HUES64 (cell line): ENCODE measurements around the gene CSK.

ENCODE experiments used
- H3K27ac ChIP-seq: 2 replicates; pipeline ENCODE4 v1.7.0; 2013; ENCODE audit warnings: low read depth, low read length, inconsistent platforms
- H3K27me3 ChIP-seq: 2 replicates; pipeline ENCODE4 v1.6.1; 2013; ENCODE audit warnings: mild to moderate bottlenecking, low read length; ENCODE audit not compliant: insufficient read depth
- H3K36me3 ChIP-seq: 2 replicates; pipeline ENCODE4 v1.6.1; 2013; ENCODE audit warnings: mild to moderate bottlenecking, low read length; ENCODE audit not compliant: insufficient read depth
- H3K4me1 ChIP-seq: 2 replicates; pipeline ENCODE4 v1.6.1; 2013; ENCODE audit warnings: mild to moderate bottlenecking, low read length, moderate library complexity; ENCODE audit not compliant: insufficient read depth
- H3K4me3 ChIP-seq: 2 replicates; pipeline ENCODE4 v1.5.1; 2013; ENCODE audit warnings: mild to moderate bottlenecking, low read length, moderate library complexity
- H3K9ac ChIP-seq: 2 replicates; pipeline ENCODE4 v1.6.1; 2013; ENCODE audit warnings: mild to moderate bottlenecking, low read depth, low read length
- H3K9me3 ChIP-seq: 2 replicates; pipeline ENCODE4 v1.6.1; 2013; ENCODE audit warnings: low read depth, low read length; ENCODE audit not compliant: insufficient read depth
- WGBS: fragments of 150-250, 120-280 bp; methylation state at CpG from one replicate; pipeline ENCODE4 v1.1.7; 2013; ENCODE audit warnings: missing lambda C conversion rate; 5-methylcytosine and 5-hydroxymethylcytosine counted together

CSK gene

DNA sequence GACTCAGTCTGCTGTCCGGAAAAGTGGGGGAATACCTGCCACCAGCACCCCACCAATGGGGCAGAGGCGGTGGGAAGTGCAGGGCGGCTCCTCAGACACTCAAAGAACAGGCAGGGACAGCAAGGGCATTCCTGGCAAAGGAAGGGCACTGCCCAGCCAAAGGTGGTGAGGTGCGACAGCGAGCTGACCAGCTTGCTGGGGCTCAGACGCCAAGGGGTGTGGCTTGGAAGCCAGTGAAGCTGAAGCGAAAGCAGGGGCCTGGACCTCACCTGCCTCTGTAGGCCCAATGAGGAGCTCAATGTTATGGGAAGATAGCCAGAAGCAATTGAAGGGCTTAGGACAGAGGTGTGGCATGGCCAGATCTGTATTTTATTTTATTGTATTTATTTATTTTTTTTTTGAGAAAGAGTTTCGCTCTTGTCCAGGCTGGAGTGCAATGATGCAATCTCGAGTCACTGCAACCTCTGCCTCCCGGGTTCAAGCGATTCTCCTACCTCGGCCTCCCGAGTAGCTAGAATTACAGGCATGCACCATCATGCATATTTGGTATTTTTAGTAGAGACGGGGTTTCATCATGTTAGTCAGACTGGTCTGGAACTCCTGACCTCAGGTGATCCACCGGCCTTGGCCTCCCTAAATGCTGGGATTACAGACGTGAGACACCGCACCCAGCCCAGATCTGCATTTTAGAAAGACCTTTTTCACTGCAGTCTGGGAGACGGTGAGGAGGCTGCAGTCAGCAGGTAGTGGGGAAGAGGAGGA, 26.4 kb downstream of the CSK start:
- Histone ChIP-seq H3K4me3 (no peak overlapping the region), H3K4me1 (no peaks in the 10 kb centered on the region; the same call in 1 of the 2 replicates), H3K27me3 (no peaks in the 10 kb centered on the region), H3K27ac (no peak overlapping the region), H3K9ac (no peak overlapping the region), H3K36me3 (peaks cover 10% of the 10 kb centered on the region; the same call in 1 of the 2 replicates), H3K9me3 (no peaks in the 10 kb centered on the region)
- WGBS = 93% methylated on average over 18 of the region's 18 CpGs

GRCh38 chr15:74808840-74809229, 27.0 kb downstream of the CSK start:
- H3K9me3 ChIP-seq = no peaks in the 10 kb centered on the region
- H3K27ac ChIP-seq = no peak overlapping the region
- H3K4me3 ChIP-seq = no peak overlapping the region
- H3K4me1 ChIP-seq = no peaks in the 10 kb centered on the region; the same call in 1 of the 2 replicates
- no peaks in the 10 kb centered on the region for H3K27me3 ChIP-seq
- peaks cover 4% of the 10 kb centered on the region; the same call in 1 of the 2 replicates for H3K36me3 ChIP-seq
- WGBS = 64% methylated on average over 4 of the region's 4 CpGs
- no peak overlapping the region for H3K9ac ChIP-seq

DNA sequence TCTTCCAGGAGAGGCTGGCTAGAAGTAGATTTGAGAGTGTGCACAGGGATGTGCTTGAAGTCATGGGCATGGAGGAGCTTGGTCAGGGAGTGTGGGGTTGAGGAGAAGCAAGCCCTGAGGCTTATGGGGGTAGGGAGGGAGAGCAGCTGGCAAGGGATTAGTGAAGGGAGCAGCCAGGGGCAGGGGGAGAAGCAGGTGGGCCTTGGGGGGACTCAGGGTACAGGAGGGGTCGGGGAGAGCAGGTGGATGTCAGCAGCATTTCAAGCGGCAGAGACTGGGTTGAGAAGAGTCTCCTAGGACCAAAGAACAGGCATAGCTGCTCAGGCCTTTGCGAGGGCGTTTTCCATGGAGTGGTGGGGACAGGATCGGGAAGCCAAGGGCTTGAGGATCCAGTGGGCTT, 27.4 kb downstream of the CSK start:
- 90% methylated on average over 5 of the region's 5 CpGs for WGBS
- Histone ChIP-seq H3K27ac (no peak overlapping the region), H3K9ac (no peak overlapping the region)

DNA sequence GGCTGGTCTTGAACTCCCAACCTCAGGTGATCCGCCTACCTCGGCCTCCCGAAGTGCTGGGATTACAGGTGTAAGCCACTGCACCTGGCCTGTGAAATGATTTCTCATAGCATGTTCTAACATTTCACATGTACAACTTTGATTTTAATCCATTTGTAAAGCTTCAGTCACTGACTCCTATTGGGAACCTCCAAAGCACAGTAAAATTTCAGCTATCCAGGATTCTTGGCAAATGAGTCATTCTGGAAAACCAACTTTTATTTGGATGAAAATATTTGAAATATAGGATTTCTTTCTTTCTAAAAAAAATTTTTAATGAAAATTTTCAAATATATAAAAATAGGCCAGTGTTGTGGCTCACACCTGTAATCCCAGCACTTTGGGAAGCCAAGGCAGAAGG, 28.1 kb downstream of the CSK start:
- Histone ChIP-seq H3K27me3 (no peaks in the 10 kb centered on the region), H3K9me3 (no peaks in the 10 kb centered on the region), H3K27ac (no peak overlapping the region), H3K9ac (no peak overlapping the region), H3K4me1 (no peaks in the 10 kb centered on the region; the same call in 1 of the 2 replicates), H3K36me3 (no peaks in the 10 kb centered on the region), H3K4me3 (no peak overlapping the region)
- 95% methylated on average over 3 of the region's 3 CpGs for WGBS

More for the DNA sequence above, 27.4 kb downstream of the CSK start:
- Histone ChIP-seq H3K4me3 (no peak overlapping the region), H3K4me1 (no peaks in the 10 kb centered on the region; the same call in 1 of the 2 replicates), H3K36me3 (peaks cover under 1% of the 10 kb centered on the region; the same call in 1 of the 2 replicates), H3K27me3 (no peaks in the 10 kb centered on the region), H3K9me3 (no peaks in the 10 kb centered on the region)

- no peak within 1 kb of the TSS for H3K27ac ChIP-seq
- H3K36me3 ChIP-seq = no peaks in the 10 kb centered on the region
- no peak within 1 kb of the TSS for H3K9ac ChIP-seq
- H3K4me3 ChIP-seq = no peak within 1 kb of the TSS
- no peaks in the 10 kb centered on the region for H3K27me3 ChIP-seq
- H3K9me3 ChIP-seq = no peaks in the 10 kb centered on the region
- 85% methylated on average over 12 of the region's 12 CpGs for WGBS
- H3K4me1 ChIP-seq = peaks cover 5% of the 10 kb centered on the region
These were observed 30.7 kb downstream of the CSK start, which contains the start of gene LMAN1L for GRCh38 chr15:74812533-74812932. TSS of gene LMAN1L (plus strand) at chr15:74812835. CDS start at chr15:74812855, 20 bp downstream.

- Histone ChIP-seq H3K9me3 (no peaks in the 10 kb centered on the region), H3K27ac (no peak overlapping the region), H3K4me1 (peaks cover 5% of the 10 kb centered on the region; the same call in 1 of the 2 replicates), H3K4me3 (no peak overlapping the region), H3K36me3 (no peaks in the 10 kb centered on the region), H3K27me3 (no peaks in the 10 kb centered on the region), H3K9ac (no peak overlapping the region)
- 84% methylated on average over 10 of the region's 10 CpGs for WGBS
These were observed 33.4 kb downstream of the CSK start for GRCh38 chr15:74815121-74815934.

- Histone ChIP-seq H3K36me3 (no peaks in the 10 kb centered on the region), H3K9ac (no peak overlapping the region), H3K4me1 (peaks cover 9% of the 10 kb centered on the region; the same call in 1 of the 2 replicates), H3K27me3 (no peaks in the 10 kb centered on the region), H3K9me3 (no peaks in the 10 kb centered on the region), H3K27ac (no peak overlapping the region), H3K4me3 (no peak overlapping the region)
- 91% methylated on average over 15 of the region's 15 CpGs for whole genome bisulfite sequencing
These were observed 34.1 kb downstream of the CSK start for GRCh38 chr15:74815961-74816360.

- Histone ChIP-seq H3K27me3 (no peaks in the 10 kb centered on the region), H3K36me3 (no peaks in the 10 kb centered on the region), H3K9me3 (no peaks in the 10 kb centered on the region), H3K4me1 (peaks cover 17% of the 10 kb centered on the region; the same call in 1 of the 2 replicates), H3K27ac (no peak overlapping the region), H3K4me3 (no peak overlapping the region), H3K9ac (no peak overlapping the region)
- 72% methylated on average over 19 of the region's 19 CpGs for WGBS
These were observed 34.9 kb downstream of the CSK start for GRCh38 chr15:74816624-74817369.

GRCh38 chr15:74817370-74817737, 35.5 kb downstream of the CSK start:
- Histone ChIP-seq H3K27me3 (no peaks in the 10 kb centered on the region), H3K27ac (no peak overlapping the region), H3K4me3 (no peak overlapping the region), H3K4me1 (peaks cover 18% of the 10 kb centered on the region; the same call in 1 of the 2 replicates), H3K9ac (no peak overlapping the region), H3K36me3 (no peaks in the 10 kb centered on the region), H3K9me3 (no peaks in the 10 kb centered on the region)
- WGBS = 61% methylated on average over 9 of the region's 9 CpGs

DNA sequence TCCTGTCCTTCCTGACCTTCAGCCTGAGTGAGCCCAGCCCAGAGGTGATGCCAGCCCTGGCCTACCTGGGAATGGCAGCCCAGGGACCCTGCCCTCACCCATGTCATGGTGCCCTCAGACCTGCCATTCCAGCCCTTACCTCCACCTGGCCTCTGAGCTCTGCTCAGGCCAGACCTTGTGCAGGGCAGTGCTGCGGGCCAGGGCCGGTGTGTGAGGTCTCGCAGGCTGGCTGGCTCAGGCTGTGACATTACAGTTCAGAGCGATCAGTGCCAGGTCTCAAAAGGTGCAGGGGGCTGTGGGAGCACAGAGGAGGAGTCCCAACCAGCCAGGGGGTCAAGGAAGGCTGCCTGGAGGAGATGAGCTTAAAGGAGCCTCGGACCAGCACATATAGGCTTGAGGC, 38.2 kb downstream of the CSK start:
- no peak overlapping the region for H3K4me3 ChIP-seq
- H3K9ac ChIP-seq = no peak overlapping the region
- H3K27ac ChIP-seq = no peak overlapping the region
- H3K9me3 ChIP-seq = no peaks in the 10 kb centered on the region
- peaks cover 8% of the 10 kb centered on the region for H3K27me3 ChIP-seq
- H3K36me3 ChIP-seq = no peaks in the 10 kb centered on the region
- peaks cover 18% of the 10 kb centered on the region; the same call in 1 of the 2 replicates for H3K4me1 ChIP-seq
- WGBS = 94% methylated on average over 5 of the region's 5 CpGs
